Putamen (tissue), 1 donor: ENCODE data around the gene SIL1.
"Not testable (repeated sequence)": the region's sequence is repeated elsewhere in the genome, so short reads cannot be mapped to it uniquely, and the experiment has no call there.

ENCODE experiments used
- DNase-seq: peaks from one replicate; pipeline ENCODE4 v3.0.0-alpha.2; 2016; ENCODE audit warnings: low spot score

The SIL1 gene

GRCh38 chr5:139199321-139199720, 1.2 kb upstream of the SIL1 start:
- no peak for DNase-seq

DNA sequence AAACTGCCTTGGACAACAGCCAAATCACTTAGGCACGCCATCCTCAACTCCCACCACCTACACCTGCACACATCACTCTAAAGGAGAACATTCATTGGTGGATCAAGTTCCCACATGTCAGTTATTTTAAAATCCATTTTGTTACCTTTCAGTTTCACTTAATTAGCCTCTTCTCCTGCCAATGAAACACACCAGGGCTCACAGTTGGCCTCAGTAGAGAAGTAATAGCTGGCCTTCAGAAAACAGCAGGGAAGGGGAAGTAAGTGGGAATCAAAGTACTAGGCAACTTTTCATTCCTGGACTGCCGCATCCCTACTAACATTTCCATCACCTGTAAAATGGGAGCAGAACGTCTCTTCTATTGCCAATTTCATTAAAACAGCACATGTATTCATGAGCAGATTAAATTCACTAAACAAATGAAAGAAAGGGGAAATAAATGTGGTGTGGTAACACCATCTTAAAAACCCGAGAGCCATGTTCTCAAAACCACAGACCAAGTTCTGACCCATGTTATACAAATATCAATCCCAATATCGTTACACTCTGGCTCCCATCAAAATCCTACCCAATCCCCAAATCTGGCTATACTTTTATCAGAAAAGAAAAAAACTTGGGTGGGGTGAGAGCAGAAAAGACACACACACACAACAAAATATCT, 1.7 kb downstream of the SIL1 start:
- no peak for DNase-seq

GRCh38 chr5:139194486-139194885, 3.7 kb downstream of the SIL1 start:
- no peak for DNase-seq

GRCh38 chr5:139193928-139194327, 4.2 kb downstream of the SIL1 start:
- no peak for DNase-seq

DNA sequence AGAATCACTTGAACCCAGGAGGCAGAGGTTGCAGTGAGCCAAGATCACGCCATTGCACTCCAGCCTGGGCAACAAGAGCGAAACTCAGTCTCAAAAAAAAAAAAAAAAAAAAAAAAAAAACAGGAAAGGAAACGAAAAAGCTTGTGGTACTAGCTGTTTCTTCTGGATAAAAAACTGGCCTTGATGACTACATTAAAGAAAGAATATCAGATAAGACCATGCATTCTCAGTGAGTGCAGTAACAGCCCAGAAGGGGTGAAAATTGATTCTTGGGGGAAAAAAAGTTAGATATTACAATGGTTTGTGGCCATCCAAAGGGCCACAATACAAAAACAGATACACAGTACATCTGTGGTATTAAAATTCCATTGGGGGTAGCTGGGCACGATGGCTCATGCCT, 5.3 kb downstream of the SIL1 start:
- DNase-seq: not testable (repeated sequence)

GRCh38 chr5:139191954-139192353, 6.2 kb downstream of the SIL1 start:
- DNase-seq: not testable (repeated sequence)

- DNase-seq: no peak
Observed at GRCh38 chr5:139190125-139190524, 8.0 kb downstream of the SIL1 start.

DNA sequence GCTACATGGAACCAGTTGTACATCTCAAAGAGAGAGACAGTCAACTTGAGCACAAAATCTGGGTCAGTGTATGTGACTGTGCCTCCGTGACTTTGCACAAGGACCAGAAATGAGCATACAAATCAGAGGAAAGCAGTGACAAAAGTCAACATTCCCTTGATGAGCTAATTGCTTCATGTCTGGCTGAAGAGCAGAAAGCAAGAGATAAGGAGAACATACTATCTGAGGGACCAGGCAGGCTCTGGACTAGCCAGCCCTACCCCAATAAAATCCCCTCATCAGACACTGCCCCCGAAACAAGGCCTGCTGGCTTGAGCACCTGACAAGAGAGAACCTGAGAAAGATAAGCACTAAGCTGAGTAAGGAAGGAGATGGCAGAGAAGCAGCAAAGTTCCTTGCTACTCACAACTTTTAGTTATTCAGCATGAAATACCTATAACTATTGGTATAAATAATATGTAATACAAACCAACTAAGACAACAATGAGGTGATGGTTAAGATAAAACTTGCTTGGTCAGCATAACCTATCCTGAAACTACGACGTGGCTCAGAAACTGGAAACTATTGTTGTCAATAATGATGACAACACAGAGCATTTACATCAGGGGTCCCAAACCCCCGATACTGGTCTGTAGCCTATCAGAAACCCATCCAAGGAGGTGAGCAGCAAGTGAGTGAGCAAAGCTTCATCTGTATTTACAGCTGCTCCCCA, 9.5 kb downstream of the SIL1 start:
- DNase-seq: no peak

GRCh38 chr5:139186752-139187326, 11.3 kb downstream of the SIL1 start:
- no peak for DNase-seq

DNA sequence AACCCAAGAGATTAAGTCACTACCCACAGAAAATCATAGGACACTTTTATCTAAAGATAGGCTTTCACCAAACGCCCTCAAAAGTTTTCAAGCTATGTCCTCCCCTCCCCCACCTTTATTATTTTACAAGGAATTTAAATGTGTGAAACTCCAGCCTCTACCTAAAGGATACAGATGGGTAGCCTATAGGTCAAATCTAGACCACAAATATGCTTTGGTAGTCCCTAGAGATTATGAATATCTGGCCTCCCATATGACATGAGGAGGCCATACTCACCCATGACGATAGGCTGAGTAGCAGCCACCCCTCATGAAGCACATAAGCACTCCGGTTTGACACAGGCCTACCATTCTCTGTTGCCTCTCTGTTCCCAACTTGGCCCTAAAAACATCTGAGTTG, 11.9 kb downstream of the SIL1 start:
- DNase-seq: no peak

- no peak for DNase-seq
Observed at GRCh38 chr5:139185589-139185988, 12.6 kb downstream of the SIL1 start.

DNA sequence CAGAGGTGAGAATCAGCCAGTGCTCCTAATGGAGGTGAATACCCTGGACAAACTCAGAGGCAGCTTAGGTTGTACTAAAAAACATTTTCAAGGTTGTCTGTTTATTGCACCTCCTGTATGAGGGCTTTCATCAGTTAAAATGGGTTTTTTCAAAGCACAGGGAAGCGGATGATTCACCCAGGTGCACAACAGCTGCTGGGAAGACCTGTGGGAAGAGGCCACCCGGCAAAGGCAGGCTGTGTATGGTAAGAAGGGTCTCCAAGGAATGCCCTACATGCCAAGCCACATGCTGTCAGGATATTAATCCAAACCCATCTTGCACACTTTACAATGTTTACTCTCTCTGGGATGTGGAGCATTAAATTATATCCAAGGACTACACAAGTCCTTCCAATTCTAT, 14.7 kb downstream of the SIL1 start:
- no peak for DNase-seq

GRCh38 chr5:139182528-139183296, 15.5 kb downstream of the SIL1 start:
- DNase-seq: no peak

DNA sequence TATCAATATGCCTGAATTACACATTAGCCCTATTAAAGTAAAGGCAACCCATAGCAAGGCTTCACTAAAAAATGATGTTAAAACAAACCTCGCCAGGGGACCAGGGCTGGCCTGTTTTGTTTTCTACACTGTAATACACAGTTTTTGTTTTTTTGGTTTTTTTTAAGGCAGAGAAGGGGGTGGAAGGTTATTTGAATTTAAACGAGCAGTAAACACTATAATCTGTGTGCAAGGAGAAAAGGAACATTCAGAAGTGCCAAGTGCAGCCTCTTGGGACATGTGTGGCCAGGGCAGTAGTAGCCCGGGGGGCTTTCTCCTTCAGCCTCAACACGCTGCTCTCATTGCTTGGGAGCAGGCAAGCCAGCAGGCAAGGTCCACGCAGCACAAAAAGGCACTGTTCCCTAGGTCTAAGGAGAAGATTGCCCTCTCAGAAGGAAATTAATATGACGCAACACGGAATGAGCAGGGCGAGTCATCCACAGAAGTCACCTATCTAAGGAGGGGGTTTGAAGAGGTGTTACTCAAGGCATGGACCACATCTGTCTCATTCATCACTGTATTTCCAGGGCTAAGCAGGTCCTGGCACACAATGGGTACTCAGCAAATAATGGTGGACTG, 16.2 kb downstream of the SIL1 start:
- no peak for DNase-seq

DNA sequence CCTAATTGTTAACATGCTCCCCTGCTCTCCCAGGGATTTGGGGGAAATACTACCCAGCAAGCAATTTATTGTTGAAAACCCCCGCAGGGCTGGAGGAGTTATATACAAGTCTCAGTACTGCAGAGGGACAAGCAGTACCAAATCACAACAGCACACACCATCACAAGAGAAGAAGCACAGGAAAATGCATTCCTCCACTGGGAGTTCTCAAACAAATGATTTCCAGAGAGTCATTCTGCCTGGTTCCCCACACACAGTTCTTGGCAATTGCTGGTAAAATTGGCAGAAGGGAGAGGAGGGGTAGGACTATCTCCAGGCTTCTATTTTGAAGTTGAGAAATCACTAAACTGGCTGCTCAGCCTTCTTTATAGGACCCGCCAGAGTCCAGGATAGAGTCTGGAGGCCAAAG, 16.8 kb downstream of the SIL1 start:
- no peak for DNase-seq

- DNase-seq: no peak
Observed at GRCh38 chr5:139180850-139181249, 17.3 kb downstream of the SIL1 start.

DNA sequence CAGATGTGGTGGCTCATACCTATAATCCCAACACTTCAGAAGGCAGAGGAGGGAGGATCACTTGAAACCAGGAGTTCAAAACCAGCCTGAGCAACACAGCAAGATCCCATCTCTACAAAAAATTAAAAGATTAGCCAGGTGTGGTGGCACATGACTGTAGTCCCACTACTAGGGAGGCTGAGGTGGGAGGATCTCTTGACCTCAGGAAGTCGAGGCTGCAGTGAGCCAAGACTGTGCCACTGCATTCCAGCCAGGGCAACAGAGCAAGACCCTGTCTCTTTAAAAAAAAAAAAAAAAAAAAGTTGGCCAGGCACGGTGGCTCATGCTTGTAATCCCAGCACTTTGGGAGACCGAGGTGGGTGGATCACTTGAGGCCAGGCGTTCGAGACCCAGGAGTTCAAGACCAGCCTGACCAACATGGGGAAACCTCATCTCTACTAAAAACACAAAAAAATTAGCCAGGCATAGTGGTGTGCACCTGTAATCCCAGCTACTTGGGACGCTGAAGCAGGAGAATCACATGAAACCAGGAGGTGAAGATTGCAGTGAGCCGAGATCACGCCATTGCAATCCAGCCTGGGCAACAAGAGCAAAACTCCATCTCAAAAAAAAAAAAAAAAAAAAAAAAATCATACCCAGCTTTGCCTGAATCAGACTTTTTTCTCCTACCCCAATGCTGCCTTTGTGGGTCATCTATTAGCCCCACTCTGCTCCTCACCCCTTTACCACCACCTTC, 18.2 kb downstream of the SIL1 start:
- DNase-seq: not testable (repeated sequence)

DNA sequence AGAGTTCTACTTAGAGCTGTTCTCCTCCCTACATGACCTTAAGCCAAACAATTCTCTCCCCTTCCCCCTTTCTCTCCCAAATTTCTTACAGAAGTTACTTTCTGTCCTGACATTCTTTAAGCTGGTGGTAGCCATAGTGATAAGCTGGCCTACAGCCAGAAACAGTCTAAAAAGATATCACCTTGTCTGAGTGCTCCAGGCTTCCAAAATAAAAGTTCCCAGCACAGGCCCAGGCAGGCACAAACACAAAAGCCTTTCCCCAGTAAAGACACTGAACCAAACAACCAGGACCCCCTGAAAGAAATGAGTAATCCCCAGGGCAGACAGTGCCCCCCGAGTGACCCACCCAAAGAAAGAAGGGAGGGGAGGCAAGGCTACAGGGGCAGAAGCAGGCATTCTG, 19.2 kb downstream of the SIL1 start:
- no peak for DNase-seq

GRCh38 chr5:139178589-139178917, 19.6 kb downstream of the SIL1 start:
- DNase-seq: no peak

DNA sequence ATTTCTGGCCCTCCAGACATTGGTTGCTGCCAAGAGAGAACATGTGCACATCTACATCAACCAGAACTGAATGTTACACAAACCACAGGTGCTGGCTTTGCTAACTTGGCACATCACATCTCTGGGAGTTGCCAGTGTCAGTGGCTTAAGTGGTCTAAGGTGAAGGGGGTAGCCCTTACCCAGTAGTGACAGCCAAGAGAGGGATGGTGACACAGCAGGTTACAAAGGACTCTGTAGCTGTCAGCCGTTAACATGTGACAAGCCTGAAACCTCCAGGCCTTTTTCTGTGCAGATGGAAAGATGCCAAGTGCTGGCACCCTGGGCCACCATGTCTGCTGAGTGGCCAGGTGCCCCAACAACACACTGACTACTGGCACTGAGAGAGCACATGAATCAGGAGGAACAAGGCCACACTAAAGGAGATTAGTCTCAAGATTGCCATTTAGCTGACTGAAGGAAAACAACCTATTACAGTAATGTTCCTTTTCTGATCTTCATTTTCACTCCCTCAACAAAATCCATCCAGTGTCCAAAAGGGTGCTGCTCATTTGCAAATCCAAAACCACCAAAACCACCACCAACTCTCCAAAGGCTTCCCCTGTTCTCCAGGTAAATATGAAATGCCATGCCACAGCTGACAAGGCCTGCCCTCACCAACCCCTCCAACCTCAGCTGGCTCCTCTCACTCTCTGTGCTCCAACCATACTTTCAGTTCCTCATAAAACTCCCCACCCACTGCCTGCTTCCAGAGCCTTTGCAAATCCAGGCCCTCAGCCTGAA, 20.2 kb downstream of the SIL1 start:
- DNase-seq: no peak

GRCh38 chr5:139177281-139177680, 20.9 kb downstream of the SIL1 start:
- not testable (repeated sequence) for DNase-seq
